H1 (cell line): ENCODE data around the gene MRPS10. TPM values are rescaled to one million over a fixed set of nuclear protein-coding genes. Genes with fewer than 3 reads are reported as not detected.

Experiments
- CTCF ChIA-PET: fragments of 300-600 bp; sonication (Branson Sonifier 250); formaldehyde crosslinking; loops from one replicate; lab custom pipeline; 2021; ENCODE audit not compliant: partially characterized antibody; lab: Charles Lee
- POLR2A ChIA-PET: fragments of 300-600 bp; sonication (Branson Sonifier 250); formaldehyde crosslinking; loops from one replicate; lab custom pipeline; 2021; ENCODE audit warnings: inconsistent platforms; ENCODE audit not compliant: partially characterized antibody; lab: Charles Lee
- DNase-seq, 2 experiments: peaks; one replicate each; pipeline versions ENCODE4 v3.0.0 to v3.0.0-alpha.2; 2010 to 2022; ENCODE audit warnings: low spot score in 2 of 2, low read depth in 1 of 2, mixed read lengths in 1 of 2
- FAIRE-seq: peaks from 2 replicates; lab custom pipeline; 2011; peaks lifted over from hg19 to GRCh38; lab: Jason Lieb, UNC
- H2AFZ ChIP-seq: 2 replicates; pipeline ENCODE4 v1.8.1; 2012; ENCODE audit warnings: low read length, inconsistent platforms
- H2AK5ac ChIP-seq: 2 replicates; pipeline ENCODE4 v1.6.1; 2013; ENCODE audit warnings: low read depth, low read length
- H2BK120ac ChIP-seq: replicated peaks from 2 replicates; pipeline ENCODE3; 2013; ENCODE audit warnings: low read depth, low read length, inconsistent platforms
- H2BK12ac ChIP-seq: 2 replicates; pipeline ENCODE4 v1.6.1; 2013; ENCODE audit warnings: low read depth, low read length
- H2BK15ac ChIP-seq: 2 replicates; pipeline ENCODE4 v1.6.1; 2013; ENCODE audit warnings: low read length
- H2BK20ac ChIP-seq: 2 replicates; pipeline ENCODE4 v1.6.1; 2013; ENCODE audit warnings: low read length
- H2BK5ac ChIP-seq: 2 replicates; pipeline ENCODE4 v1.6.1; 2013; ENCODE audit warnings: low read depth, low read length
- H3K14ac ChIP-seq: 2 replicates; pipeline ENCODE4 v1.6.1; 2013; ENCODE audit warnings: inconsistent platforms; ENCODE audit not compliant: insufficient read length
- H3K18ac ChIP-seq: 2 replicates; pipeline ENCODE4 v1.6.1; 2013; ENCODE audit warnings: low read length; ENCODE audit errors: extremely low read depth
- H3K23ac ChIP-seq: 2 replicates; pipeline ENCODE4 v1.6.1; 2013; ENCODE audit warnings: inconsistent platforms; ENCODE audit not compliant: insufficient read length
- H3K23me2 ChIP-seq: 2 replicates; pipeline ENCODE4 v1.6.1; 2013; ENCODE audit warnings: low read depth, low read length
- H3K27ac ChIP-seq: 2 replicates; pipeline ENCODE4 v1.6.1; 2011; ENCODE audit warnings: low read depth, low read length, inconsistent platforms
- H3K27me3 ChIP-seq, 4 experiments: replicated peaks in 1 of 4; 1 replicate in 1 of 4; 2 replicates in 3 of 4; pipeline versions ENCODE4 v1.6.1 to v1.8.1; 2011 to 2013; ENCODE audit warnings: low read length in 3 of 4, mild to moderate bottlenecking in 3 of 4, inconsistent platforms in 2 of 4, mixed read lengths in 2 of 4, moderate library complexity in 1 of 4; ENCODE audit not compliant: control insufficient read depth in 3 of 4, insufficient read depth in 3 of 4; ENCODE audit errors: extremely low read depth in 1 of 4
- H3K36me3 ChIP-seq, 4 experiments: 2 replicates each; pipeline versions ENCODE4 v1.6.1 to v1.8.1; 2011 to 2013; ENCODE audit warnings: mild to moderate bottlenecking in 4 of 4, low read length in 3 of 4, moderate library complexity in 2 of 4, control low read depth in 1 of 4, inconsistent platforms in 1 of 4; ENCODE audit not compliant: insufficient read depth in 4 of 4, control insufficient read depth in 2 of 4
- H3K4ac ChIP-seq: replicated peaks from 2 replicates; pipeline ENCODE3; 2013; ENCODE audit warnings: low read length, low read depth, mixed read lengths, inconsistent platforms; ENCODE audit not compliant: insufficient read length
- H3K4me1 ChIP-seq, 4 experiments: replicated peaks in 1 of 4; 1 replicate in 1 of 4; 2 replicates in 3 of 4; pipeline versions ENCODE4 v1.6.1 to v1.8.1; 2011 to 2013; ENCODE audit warnings: low read length in 3 of 4, inconsistent platforms in 2 of 4, mixed read lengths in 1 of 4; ENCODE audit not compliant: insufficient read depth in 4 of 4, control insufficient read depth in 3 of 4
- H3K4me2 ChIP-seq, 2 experiments: 2 replicates each; pipeline versions ENCODE4 v1.6.1 to v1.8.1; 2011 to 2013; ENCODE audit warnings: low read depth in 2 of 2, low read length in 2 of 2, control low read depth in 1 of 2, inconsistent platforms in 1 of 2, mild to moderate bottlenecking in 1 of 2; ENCODE audit not compliant: insufficient read depth in 1 of 2
- H3K4me3 ChIP-seq, 4 experiments: fragments of 200-600, 300-600 bp in 1 of 4; sonication (generic), shearing (Covaris generic), sonication (Bioruptor Twin) in 1 of 4; 2 replicates each; pipeline versions ENCODE4 v1.5.1 to v1.8.1; 2011 to 2016; ENCODE audit warnings: low read length in 4 of 4, low read depth in 3 of 4, control low read depth in 2 of 4, inconsistent platforms in 2 of 4, mild to moderate bottlenecking in 2 of 4, mixed read lengths in 1 of 4, moderate library complexity in 1 of 4; ENCODE audit not compliant: insufficient read depth in 2 of 4; ENCODE audit errors: extremely low read depth in 1 of 4
- H3K56ac ChIP-seq: replicated peaks from 2 replicates; pipeline ENCODE3; 2013; ENCODE audit warnings: low read depth, mild to moderate bottlenecking, mixed read lengths, low read length, inconsistent platforms; ENCODE audit not compliant: insufficient read length
- H3K79me1 ChIP-seq: 2 replicates; pipeline ENCODE4 v1.6.1; 2013; ENCODE audit warnings: low read depth, low read length, control low read depth
- H3K79me2 ChIP-seq, 2 experiments: 2 replicates each; pipeline versions ENCODE4 v1.6.1 to v1.8.1; 2012 to 2013; ENCODE audit warnings: low read length in 2 of 2, mild to moderate bottlenecking in 2 of 2, inconsistent platforms in 1 of 2; ENCODE audit not compliant: insufficient read depth in 2 of 2, control insufficient read depth in 1 of 2
- H3K9ac ChIP-seq, 4 experiments: replicated peaks in 1 of 4; 1 replicate in 1 of 4; 2 replicates in 3 of 4; pipeline versions ENCODE4 v1.6.1 to v1.8.1; 2011 to 2013; ENCODE audit warnings: low read depth in 3 of 4, low read length in 3 of 4, control low read depth in 2 of 4, mild to moderate bottlenecking in 2 of 4, moderate library complexity in 2 of 4, inconsistent platforms in 1 of 4; ENCODE audit errors: extremely low read depth in 1 of 4
- H3K9me3 ChIP-seq, 2 experiments: 2 replicates each; pipeline versions ENCODE4 v1.6.1 to v1.8.1; 2012 to 2013; ENCODE audit warnings: mild to moderate bottlenecking in 2 of 2, moderate library complexity in 2 of 2, control low read depth in 1 of 2, inconsistent platforms in 1 of 2, low read depth in 1 of 2, low read length in 1 of 2, mixed read lengths in 1 of 2; ENCODE audit not compliant: insufficient read depth in 2 of 2
- H4K20me1 ChIP-seq, 2 experiments: replicated peaks in 1 of 2; 2 replicates each; pipeline versions ENCODE3 to v1.8.1; 2011 to 2013; ENCODE audit warnings: inconsistent platforms in 2 of 2, low read length in 2 of 2, mild to moderate bottlenecking in 1 of 2; ENCODE audit not compliant: insufficient read depth in 2 of 2, control insufficient read depth in 1 of 2
- H4K5ac ChIP-seq: 2 replicates; pipeline ENCODE4 v1.6.1; 2013; ENCODE audit warnings: low read length, low read depth, mixed read lengths, inconsistent platforms; ENCODE audit not compliant: insufficient read length
- H4K8ac ChIP-seq: 2 replicates; pipeline ENCODE4 v1.8.0; 2013; ENCODE audit warnings: mild to moderate bottlenecking, moderate library complexity, low read length, inconsistent platforms; ENCODE audit not compliant: insufficient read depth; ENCODE audit errors: extremely low read depth
- H4K91ac ChIP-seq: replicated peaks from 2 replicates; pipeline ENCODE3; 2013; ENCODE audit warnings: low read length, mixed read lengths, inconsistent platforms; ENCODE audit not compliant: insufficient read length
- CBX5 ChIP-seq: fragments of 300-800, 300-1000 bp; sonication (generic); IDR thresholded peaks from 2 replicates; pipeline ENCODE4 v1.7.1; 2016; ENCODE audit warnings: antibody characterized with exemption, low read length, low read depth
- CEBPB ChIP-seq: IDR thresholded peaks from 2 replicates; pipeline ENCODE4 v1.6.1; 2012; ENCODE audit warnings: low read depth, low read length
- EP300 ChIP-seq, 2 experiments: IDR thresholded peaks; 1 replicate in 1 of 2; 2 replicates in 1 of 2; pipeline ENCODE4 v1.6.1; 2011 to 2012; ENCODE audit warnings: low read depth in 2 of 2, low read length in 2 of 2, mild to moderate bottlenecking in 2 of 2, borderline replicate concordance in 1 of 2, inconsistent platforms in 1 of 2, moderate library complexity in 1 of 2
- JUND ChIP-seq: IDR thresholded peaks from 2 replicates; pipeline ENCODE4 v1.6.1; 2011; ENCODE audit warnings: mild to moderate bottlenecking, improper control_type of control experiment, low read length
- KDM1A ChIP-seq: fragments of 200-600, 300-600 bp; sonication (generic); IDR thresholded peaks from 2 replicates; pipeline ENCODE4 v1.7.1; 2016; ENCODE audit warnings: mild to moderate bottlenecking, low read length, borderline replicate concordance
- KDM4A ChIP-seq: IDR thresholded peaks from one replicate; pipeline ENCODE4 v1.7.1; 2012; ENCODE audit warnings: low read depth, mild to moderate bottlenecking, moderate library complexity, low read length, inconsistent platforms; ENCODE audit not compliant: severe bottlenecking
- KDM5A ChIP-seq: fragments of 200-600 bp; IDR thresholded peaks from 2 replicates; pipeline ENCODE4 v1.7.1; 2012; ENCODE audit warnings: mild to moderate bottlenecking, low read length, inconsistent platforms, mixed read lengths
- RBBP5 ChIP-seq: IDR thresholded peaks from 2 replicates; pipeline ENCODE4 v1.7.1; 2012; ENCODE audit warnings: low read depth, mild to moderate bottlenecking, inconsistent platforms, low read length, moderate library complexity, borderline replicate concordance
- TAF7 ChIP-seq: optimal IDR thresholded peaks from 2 replicates; pipeline ENCODE3; 2011; ENCODE audit warnings: low read depth, mild to moderate bottlenecking, inconsistent platforms, low read length, moderate library complexity, borderline replicate concordance
- ZNF274 ChIP-seq: IDR thresholded peaks from 2 replicates; pipeline ENCODE4 v1.7.0; 2012; ENCODE audit warnings: low read length, borderline replicate concordance; ENCODE audit errors: extremely low read depth
- WGBS, 2 experiments: shearing (Covaris generic) in 1 of 2; methylation state at CpG; one replicate each; pipeline versions ENCODE4 v1.1.6 to v1.1.7; 2013 to 2015; ENCODE audit warnings: low lambda C conversion rate in 2 of 2, mixed read lengths in 2 of 2, inconsistent platforms in 1 of 2, low coverage in 1 of 2, missing lambda C conversion rate in 1 of 2; ENCODE audit not compliant: insufficient replicate concordance in 2 of 2, insufficient coverage in 1 of 2, insufficient read length in 1 of 2; ENCODE audit errors: extremely low coverage in 1 of 2, missing lambda C conversion rate in 1 of 2; 5-methylcytosine and 5-hydroxymethylcytosine counted together
- polyA plus RNA-seq, 7 experiments: library from polyadenylated mRNA; depleted of rRNA in 3 of 7; stranded (reverse) in 5 of 7; unstranded in 2 of 7; fragments of >200 nt in 5 of 7; fragments of 200-250 nt in 2 of 7; gene quantifications; 1 replicate in 5 of 7; 2 replicates in 1 of 7; 4 replicates in 1 of 7; pipeline versions ENCODE4 v1.2.1 to v1.2.3, GENCODE V29; 2011 to 2013; ENCODE audit warnings: missing spikeins in 2 of 7, mixed read lengths in 2 of 7
- total RNA-seq: library from RNA; stranded (reverse); fragmentation: NEBNext Ultra II Directional; extraction: Animal tissue kit (Norgen Biotek cat#: 25700); gene quantifications from 2 replicates; pipeline ENCODE4 v1.2.1, GENCODE V29; 2021

The MRPS10 gene
- total and polyA plus RNA-seq, 2 of the 8 experiments (the other 6 are each of a cell fraction or from before 2014, with no cell fraction given) = 20.5 to 33.6 TPM

DNA sequence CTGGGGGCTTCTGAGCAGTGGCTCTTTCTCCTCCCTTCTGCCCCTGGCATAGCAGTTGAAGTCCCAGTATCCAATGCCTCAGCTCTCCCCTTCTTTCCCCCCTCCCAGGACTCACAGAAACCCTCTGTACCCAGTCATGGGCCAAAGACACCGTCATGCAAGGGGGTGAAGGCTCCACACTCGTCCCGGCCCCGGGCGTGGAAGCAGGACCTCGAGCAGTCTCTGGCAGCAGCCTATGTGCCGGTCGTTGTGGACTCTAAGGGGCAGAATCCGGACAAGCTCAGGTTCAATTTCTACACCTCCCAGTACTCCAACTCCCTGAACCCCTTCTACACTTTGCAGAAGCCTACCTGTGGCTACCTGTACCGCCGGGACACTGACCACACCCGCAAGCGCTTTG, 54.8 kb downstream of the MRPS10 start:
- no peaks in the 10 kb centered on the region for H4K20me1 ChIP-seq
- no peaks in the 10 kb centered on the region; a peak in 1 of 7 replicates for H3K27me3 ChIP-seq
- no peak overlapping the region for H3K56ac ChIP-seq
- H2BK15ac ChIP-seq = peak overlapping the region; percentile 9; the same call in 1 of the 2 replicates
- H3K4me1 ChIP-seq = peaks cover 7 to 23% (median 11%) of the 10 kb centered on the region in 4 experiments
- H2AFZ ChIP-seq = 0 out of 2 replicates have a peak overlapping the region, but pooled peaks have one; percentile 8
- no peak overlapping the region for H3K27ac ChIP-seq
- POLR2A ChIA-PET = interaction anchor here (0.8 to 9.2 kb wide), 10 partner anchors 12 to 71 kb away, joined by 3 to 109 read pairs (median 4); partner anchors contain the start of gene C6orf132
- H3K9ac ChIP-seq = no peak overlapping the region
- H2AK5ac ChIP-seq = peak overlapping the region; percentile 47; the same call in 1 of the 2 replicates
- H2BK20ac ChIP-seq = no peak overlapping the region
- no peaks in the 10 kb centered on the region for H3K9me3 ChIP-seq
- no peak overlapping the region for H4K91ac ChIP-seq
- FAIRE-seq (no peak), DNase-seq (no peak)
- H3K14ac ChIP-seq = no peak overlapping the region
- 95% methylated on average over 13 of the region's 13 CpGs; no CpG with 5 or more reads in 1 of the 2 experiments for WGBS, 2 experiments
- no peak overlapping the region for H4K5ac ChIP-seq
- H2BK5ac ChIP-seq = no peak overlapping the region
- no peak overlapping the region for H3K18ac ChIP-seq
- H3K79me1 ChIP-seq = no peaks in the 10 kb centered on the region
- no peak overlapping the region for H3K23ac ChIP-seq
- no peaks in the 10 kb centered on the region for H3K79me2 ChIP-seq
- 0 out of 2 replicates have a peak overlapping the region, but pooled peaks have one; percentile 22 for H2BK12ac ChIP-seq
- no peaks in the 10 kb centered on the region for H3K36me3 ChIP-seq
- no peak overlapping the region for H2BK120ac ChIP-seq
- no peak overlapping the region for H3K4me3 ChIP-seq
- no peak overlapping the region; a peak in 1 of 4 replicates for H3K4me2 ChIP-seq
- H3K23me2 ChIP-seq = no peaks in the 10 kb centered on the region
- H4K8ac ChIP-seq = no peak overlapping the region
- CTCF ChIA-PET = interaction anchor here (0.6 to 11.2 kb wide), 12 partner anchors 10 to 89 kb away, joined by 3 to 224 read pairs (median 8); partner anchors contain the start of genes C6orf132 and GUCA1A
- H3K4ac ChIP-seq = no peak overlapping the region
- TF ChIP-seq EP300 (IDR thresholded peaks at IDR 0.05; ENCODE audit: borderline replicate concordance in 1 of 2, low read depth in 2 of 2, low read length in 2 of 2) (no peak), RBBP5 (no peak), ZNF274 (no peak), KDM5A (no peak), CEBPB (no peak), KDM1A (no peak), TAF7 (no peak), KDM4A (no peak), JUND (no peak), CBX5 (no peak)
